GM12878 (cell line): Measurements from ENCODE around the gene LRCH4. TPM values are rescaled to one million over a fixed set of nuclear protein-coding genes. Genes with fewer than 3 reads are reported as not detected.

Source experiments
- ATAC-seq: fragments of 200-7000 bp; cut with Tn5 transposase; 3 replicates; pipeline ENCODE4 v1.9.1; 2020; ENCODE audit warnings: mild to moderate bottlenecking, moderate library complexity
- BruUV-seq: library from RNA; stranded (reverse); fragments of 400-500 nt; replicated peaks from 2 replicates; lab custom pipeline; 2021; lab: Mats Ljungman, UMichigan
- CTCF ChIA-PET: fragments of 300-600 bp; sonication (Branson Sonifier 250); formaldehyde crosslinking; extraction: SDS; loops from one replicate; lab custom pipeline; 2021; ENCODE audit warnings: inconsistent platforms; lab: Yijun Ruan, JAX
- POLR2A ChIA-PET: fragments of 350-600 bp; formaldehyde crosslinking; extraction: SDS; loops from one replicate; lab custom pipeline; 2021; ENCODE audit warnings: inconsistent platforms; lab: Charles Lee
- RAD21 ChIA-PET: fragments of 300-600 bp; sonication (Branson Sonifier 250); formaldehyde crosslinking; loops from one replicate; lab custom pipeline; 2023; ENCODE audit warnings: antibody characterized with exemption; ENCODE audit not compliant: unreplicated experiment; lab: Charles Lee
- SMC1A ChIA-PET: fragments of 300-600 bp; sonication (Branson Sonifier 250); formaldehyde crosslinking; loops from one replicate; lab custom pipeline; 2023; ENCODE audit not compliant: unreplicated experiment, uncharacterized antibody; lab: Charles Lee
- DNase-seq: peaks from one replicate; pipeline ENCODE4 v3.0.0-alpha.2; 2011; ENCODE audit warnings: low read depth, low spot score
- FAIRE-seq: peaks from 3 replicates; lab custom pipeline; 2011; peaks lifted over from hg19 to GRCh38; lab: Jason Lieb, UNC
- H2AFZ ChIP-seq: 2 replicates; pipeline ENCODE4 v1.6.0; 2011; ENCODE audit warnings: low read depth, low read length, control low read depth; ENCODE audit not compliant: control insufficient read depth
- H3K27ac ChIP-seq: 2 replicates; pipeline ENCODE4 v1.5.1; 2011; ENCODE audit warnings: control low read depth; ENCODE audit not compliant: control insufficient read depth, insufficient read depth
- H3K27me3 ChIP-seq, 2 experiments: replicated peaks in 1 of 2; 2 replicates each; pipeline versions ENCODE4 v1.6.0 to v1.6.1; 2011; ENCODE audit warnings: low read length in 1 of 2; ENCODE audit not compliant: control insufficient read depth in 2 of 2, insufficient read depth in 2 of 2
- H3K36me3 ChIP-seq, 2 experiments: 2 replicates each; pipeline ENCODE4 v1.5.1; 2011; ENCODE audit warnings: low read length in 1 of 2; ENCODE audit not compliant: control insufficient read depth in 2 of 2, insufficient read depth in 2 of 2
- H3K4me1 ChIP-seq: 2 replicates; pipeline ENCODE4 v1.6.1; 2011; ENCODE audit warnings: mild to moderate bottlenecking, low read length, moderate library complexity, mixed read lengths; ENCODE audit not compliant: control insufficient read depth, insufficient read depth
- H3K4me2 ChIP-seq: 2 replicates; pipeline ENCODE4 v1.6.0; 2011; ENCODE audit warnings: control low read depth; ENCODE audit not compliant: control insufficient read depth, insufficient read depth
- H3K4me3 ChIP-seq: fragments of 200-600 bp; sonication (generic); 2 replicates; pipeline ENCODE4 v1.5.1; 2016
- H3K79me2 ChIP-seq: 2 replicates; pipeline ENCODE4 v1.6.0; 2011; ENCODE audit warnings: low read length; ENCODE audit not compliant: control insufficient read depth, insufficient read depth
- H3K9ac ChIP-seq: 2 replicates; pipeline ENCODE4 v1.8.0; 2011; ENCODE audit warnings: low read length, control low read depth, mixed read lengths; ENCODE audit not compliant: control insufficient read depth, insufficient read depth
- H3K9me3 ChIP-seq: replicated peaks from 3 replicates; pipeline ENCODE4 v1.5.1; 2011; ENCODE audit warnings: mild to moderate bottlenecking, low read length; ENCODE audit not compliant: control insufficient read depth, insufficient read depth
- H4K20me1 ChIP-seq: 2 replicates; pipeline ENCODE4 v1.6.0; 2011; ENCODE audit not compliant: control insufficient read depth, insufficient read depth
- CBX5 ChIP-seq: sonication (generic); IDR thresholded peaks from 2 replicates; pipeline ENCODE4 v1.6.1; 2016; ENCODE audit warnings: low read depth, moderate library complexity, mild to moderate bottlenecking, inconsistent platforms
- EED ChIP-seq: sonication (generic); IDR thresholded peaks from 2 replicates; pipeline ENCODE4 v1.6.1; 2016; ENCODE audit warnings: antibody characterized with exemption, low read depth
- NBN ChIP-seq: fragments of 450-650 bp; IDR thresholded peaks from 2 replicates; pipeline ENCODE4 v1.6.1; 2016
- NFYA ChIP-seq: IDR thresholded peaks from 2 replicates; pipeline ENCODE4 v1.6.1; 2011; ENCODE audit warnings: low read depth, mild to moderate bottlenecking, low read length, improper control_type of control experiment, borderline replicate concordance
- NR2C1 ChIP-seq: fragments of 450-650 bp; IDR thresholded peaks from 2 replicates; pipeline ENCODE4 v1.6.1; 2017; ENCODE audit warnings: antibody characterized with exemption, mild to moderate bottlenecking, moderate library complexity
- RAD21 ChIP-seq: IDR thresholded peaks from 2 replicates; pipeline ENCODE4 v1.6.1; 2011; ENCODE audit warnings: mild to moderate bottlenecking, low read depth, low read length, moderate library complexity; ENCODE audit not compliant: insufficient read depth
- SMC3 ChIP-seq: IDR thresholded peaks from 2 replicates; pipeline ENCODE4 v1.6.1; 2011; ENCODE audit warnings: low read length, improper control_type of control experiment, borderline replicate concordance
- SUZ12 ChIP-seq: fragments of 200-600 bp; sonication (generic); IDR thresholded peaks from one replicate; pipeline ENCODE4 v1.6.1; 2018; ENCODE audit warnings: antibody characterized with exemption, mild to moderate bottlenecking; ENCODE audit not compliant: unreplicated experiment
- ZZZ3 ChIP-seq: IDR thresholded peaks from 2 replicates; pipeline ENCODE4 v1.6.1; 2011; ENCODE audit warnings: low read depth; ENCODE audit not compliant: control insufficient read depth, insufficient read length
- WGBS: methylation state at CpG from one replicate; pipeline ENCODE4 v1.1.6; 2016; ENCODE audit warnings: low lambda C conversion rate; ENCODE audit not compliant: insufficient replicate concordance, insufficient coverage; ENCODE audit errors: missing lambda C conversion rate; 5-methylcytosine and 5-hydroxymethylcytosine counted together
- in situ Hi-C: fragments of 300-500 bp; cut with MboI; formaldehyde crosslinking; loops from 9 replicates; pipeline ENCODE4 v1.14.3; 2018; ENCODE audit warnings: mixed read lengths
- intact Hi-C: fragments of 100-400 bp; cut with micrococcal nuclease; formaldehyde crosslinking; loops from one replicate; pipeline ENCODE4 v1.14.2; 2022; ENCODE audit not compliant: unreplicated experiment
- polyA plus RNA-seq, 11 experiments: library from polyadenylated mRNA; depleted of rRNA in 4 of 11; unstranded in 6 of 11; stranded (reverse) in 5 of 11; fragments of >200 nt; fragmentation: Nextera tagmentation in 4 of 11; fragmentation: Illumina TruSeq in 1 of 11; extraction: Ambion mirVana in 4 of 11; extraction: Trizol in 1 of 11; gene quantifications; 1 replicate in 1 of 11; 2 replicates in 10 of 11; pipeline versions ENCODE4 v1.2.1 to v1.2.3, GENCODE V29; 2011 to 2016; ENCODE audit warnings: inconsistent platforms in 2 of 11, missing spikeins in 2 of 11, low read depth in 1 of 11
- total RNA-seq, 4 experiments: library from RNA; depleted of rRNA in 3 of 4; stranded (reverse); fragments of >200 nt in 3 of 4; fragmentation: Illumina TruSeq in 1 of 4; extraction: Trizol in 1 of 4; gene quantifications; 2 replicates each; pipeline versions ENCODE4 v1.2.1 to v1.2.3, GENCODE V29; 2013 to 2021
- TF ChIP-seq, protein P1 (sequence below), 3 experiments: IDR thresholded peaks in 2 of 3; conservative IDR thresholded peaks in 1 of 3; 2 replicates each; pipeline ENCODE4 v1.5.1; 2011; ENCODE audit warnings: low read depth in 3 of 3, low read length in 3 of 3, mild to moderate bottlenecking in 3 of 3, control low read depth in 2 of 3, moderate library complexity in 2 of 3, inconsistent platforms in 1 of 3, mixed read lengths in 1 of 3; ENCODE audit not compliant: control insufficient read depth in 2 of 3, insufficient read depth in 1 of 3; ENCODE audit errors: extremely low read depth in 1 of 3
- TF ChIP-seq, protein P2 (sequence below): fragments of 450-650 bp; IDR thresholded peaks from 2 replicates; pipeline ENCODE4 v1.6.1; 2017; ENCODE audit warnings: mild to moderate bottlenecking
- TF ChIP-seq, protein P3 (sequence below): fragments of 450-650 bp; IDR thresholded peaks from 2 replicates; pipeline ENCODE4 v1.6.1; 2017; ENCODE audit warnings: mild to moderate bottlenecking, low read depth, inconsistent platforms; ENCODE audit not compliant: poor library complexity, severe bottlenecking

LRCH4 gene
- total and polyA plus RNA-seq, 10 of the 15 experiments (the other 5 are each of a cell fraction or from before 2014, with no cell fraction given) = 0.58 to 96.7 (median 28.4) TPM

DNA sequence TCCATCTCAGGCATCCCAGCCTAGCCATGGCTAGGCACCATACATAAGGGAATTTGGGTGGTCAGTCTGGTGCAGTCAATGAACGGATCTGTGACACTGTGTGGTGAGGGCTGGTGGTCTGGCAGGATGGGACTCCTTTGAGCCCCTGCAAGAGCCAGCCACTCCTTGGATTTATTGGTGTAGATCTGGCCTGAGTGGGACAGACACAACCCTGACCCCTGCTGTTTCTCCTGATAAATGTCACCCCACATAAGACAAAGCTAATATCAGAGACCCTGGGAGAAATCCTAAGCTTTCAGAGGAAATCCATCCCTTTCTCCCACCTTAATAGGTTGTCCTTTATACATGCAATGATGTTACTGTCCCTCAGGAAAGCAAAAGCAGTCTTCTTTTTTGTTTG is 2.5 kb upstream of the LRCH4 start (continued):
- TF ChIP-seq, protein P1, sequence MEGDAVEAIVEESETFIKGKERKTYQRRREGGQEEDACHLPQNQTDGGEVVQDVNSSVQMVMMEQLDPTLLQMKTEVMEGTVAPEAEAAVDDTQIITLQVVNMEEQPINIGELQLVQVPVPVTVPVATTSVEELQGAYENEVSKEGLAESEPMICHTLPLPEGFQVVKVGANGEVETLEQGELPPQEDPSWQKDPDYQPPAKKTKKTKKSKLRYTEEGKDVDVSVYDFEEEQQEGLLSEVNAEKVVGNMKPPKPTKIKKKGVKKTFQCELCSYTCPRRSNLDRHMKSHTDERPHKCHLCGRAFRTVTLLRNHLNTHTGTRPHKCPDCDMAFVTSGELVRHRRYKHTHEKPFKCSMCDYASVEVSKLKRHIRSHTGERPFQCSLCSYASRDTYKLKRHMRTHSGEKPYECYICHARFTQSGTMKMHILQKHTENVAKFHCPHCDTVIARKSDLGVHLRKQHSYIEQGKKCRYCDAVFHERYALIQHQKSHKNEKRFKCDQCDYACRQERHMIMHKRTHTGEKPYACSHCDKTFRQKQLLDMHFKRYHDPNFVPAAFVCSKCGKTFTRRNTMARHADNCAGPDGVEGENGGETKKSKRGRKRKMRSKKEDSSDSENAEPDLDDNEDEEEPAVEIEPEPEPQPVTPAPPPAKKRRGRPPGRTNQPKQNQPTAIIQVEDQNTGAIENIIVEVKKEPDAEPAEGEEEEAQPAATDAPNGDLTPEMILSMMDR (IDR thresholded peaks at IDR 0.05 in 2 of 3, conservative IDR thresholded peaks at IDR 0.05 in 1 of 3; ENCODE audit: control insufficient read depth in 2 of 3, extremely low read depth in 1 of 3, insufficient read depth in 1 of 3, low read depth in 3 of 3, low read length in 3 of 3) = peak; percentile 38 to 59 (median 48); a peak in 5 of 6 replicates
- TF ChIP-seq RAD21 (peak; percentile 48), NR2C1 (no peak), SMC3 (peak; percentile 51; the same call in 1 of the 2 replicates)
- TF ChIP-seq, all 136 proteins: peak for 3

DNA sequence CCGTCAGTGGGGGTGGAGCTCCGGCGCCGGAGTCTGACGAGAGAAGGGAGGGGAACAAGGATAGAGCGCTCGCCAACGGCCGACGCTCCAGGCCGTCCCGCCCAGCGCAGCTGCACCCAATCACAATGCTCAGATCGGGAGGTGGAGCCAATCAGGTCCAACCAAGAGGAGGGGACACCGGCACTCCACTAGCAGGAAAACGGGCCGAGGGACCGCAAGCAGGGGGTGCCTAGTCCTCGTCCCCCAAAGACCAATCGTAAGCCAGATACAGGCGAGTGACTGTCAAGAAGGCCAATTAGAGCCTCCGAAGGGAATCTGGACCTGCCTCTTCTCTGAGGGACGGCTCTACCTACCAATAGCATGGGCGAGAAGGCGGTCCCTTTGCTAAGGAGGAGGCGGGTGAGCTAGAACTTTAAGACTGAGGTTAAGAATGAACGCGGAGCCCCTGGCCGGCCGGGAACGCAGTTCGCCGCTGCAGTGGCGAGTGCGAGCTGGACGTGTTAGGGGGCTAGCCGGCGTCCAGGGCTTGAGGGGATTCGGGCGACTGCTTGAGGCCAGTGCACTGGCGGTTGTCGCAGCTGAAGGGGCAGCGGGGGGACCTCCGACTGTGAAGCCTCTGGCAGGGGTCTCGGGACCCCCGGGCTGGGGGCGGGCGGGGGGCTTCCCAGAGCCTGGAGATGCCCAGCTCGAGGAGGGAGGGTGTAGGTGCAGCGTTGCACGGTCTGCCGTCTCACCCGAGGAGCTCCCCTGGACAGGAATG is 517 bp upstream of the LRCH4 start, which contains the start of gene FBXO24:
FBXO24 (plus strand) TSS at position 63 of the 760 bp plus-strand sequence; CDS start at position 361, 298 bp downstream.
- Histone ChIP-seq H3K4me1 (peaks cover 24% of the 10 kb centered on the region), H3K79me2 (peaks cover 32% of the 10 kb centered on the region), H3K27ac (peak within 1 kb of the TSS; percentile 88), H4K20me1 (no peaks in the 10 kb centered on the region), H3K9me3 (no peaks in the 10 kb centered on the region), H3K27me3 (no peaks in the 10 kb centered on the region), H3K9ac (peak within 1 kb of the TSS; percentile 86), H3K4me2 (peak within 1 kb of the TSS; percentile 99), H3K36me3 (peaks cover 1 to 4% of the 10 kb centered on the region in 2 experiments), H3K4me3 (peak within 1 kb of the TSS; percentile 83), H2AFZ (peak within 1 kb of the TSS; percentile 95)
- WGBS = 1% methylated on average over 52 of the region's 53 CpGs
- DNase-seq (peak; percentile 100), FAIRE-seq (peak; percentile 100), ATAC-seq (peak; percentile 90)
- in situ Hi-C loops (no loop called here), intact Hi-C loops (loop anchor here (1.0 kb wide), 1 partner anchor 105 kb away; no protein-coding TSS in a partner anchor)
- ChIA-PET CTCF (interaction anchor here (0.9 to 11.6 kb wide), 14 partner anchors 15 to 606 kb away, joined by 3 to 190 read pairs (median 5); partner anchors contain the start of genes GIGYF1, MOSPD3, POP7 and PPP1R35), POLR2A (interaction anchor here (0.5 to 4.3 kb wide), 26 partner anchors 9 to 504 kb away, joined by 3 to 47 read pairs (median 4); partner anchors contain the start of genes AGFG2, GNB2, MOSPD3 and POP7), SMC1A (interaction anchor here (0.6 to 4.6 kb wide), 17 partner anchors 10 to 139 kb away, joined by 3 to 19 read pairs (median 4); partner anchors contain the start of genes AGFG2, MOSPD3 and POP7), RAD21 (interaction anchor here (0.8 to 4.2 kb wide), 21 partner anchors 15 to 266 kb away, joined by 3 to 21 read pairs (median 5); partner anchors contain the start of genes AGFG2, GIGYF1, MOSPD3 and POP7)
- no TSS peak for BruUV-seq
- TF ChIP-seq ZZZ3 (no peak), NBN (no peak; the same call in 1 of the 2 replicates), CBX5 (no peak), NFYA (peak; percentile 93), SUZ12 (no peak), EED (no peak)
- TF ChIP-seq, protein P2, sequence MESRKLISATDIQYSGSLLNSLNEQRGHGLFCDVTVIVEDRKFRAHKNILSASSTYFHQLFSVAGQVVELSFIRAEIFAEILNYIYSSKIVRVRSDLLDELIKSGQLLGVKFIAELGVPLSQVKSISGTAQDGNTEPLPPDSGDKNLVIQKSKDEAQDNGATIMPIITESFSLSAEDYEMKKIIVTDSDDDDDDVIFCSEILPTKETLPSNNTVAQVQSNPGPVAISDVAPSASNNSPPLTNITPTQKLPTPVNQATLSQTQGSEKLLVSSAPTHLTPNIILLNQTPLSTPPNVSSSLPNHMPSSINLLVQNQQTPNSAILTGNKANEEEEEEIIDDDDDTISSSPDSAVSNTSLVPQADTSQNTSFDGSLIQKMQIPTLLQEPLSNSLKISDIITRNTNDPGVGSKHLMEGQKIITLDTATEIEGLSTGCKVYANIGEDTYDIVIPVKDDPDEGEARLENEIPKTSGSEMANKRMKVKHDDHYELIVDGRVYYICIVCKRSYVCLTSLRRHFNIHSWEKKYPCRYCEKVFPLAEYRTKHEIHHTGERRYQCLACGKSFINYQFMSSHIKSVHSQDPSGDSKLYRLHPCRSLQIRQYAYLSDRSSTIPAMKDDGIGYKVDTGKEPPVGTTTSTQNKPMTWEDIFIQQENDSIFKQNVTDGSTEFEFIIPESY = peak; percentile 23; the same call in 1 of the 2 replicates
- TF ChIP-seq, protein P3, sequence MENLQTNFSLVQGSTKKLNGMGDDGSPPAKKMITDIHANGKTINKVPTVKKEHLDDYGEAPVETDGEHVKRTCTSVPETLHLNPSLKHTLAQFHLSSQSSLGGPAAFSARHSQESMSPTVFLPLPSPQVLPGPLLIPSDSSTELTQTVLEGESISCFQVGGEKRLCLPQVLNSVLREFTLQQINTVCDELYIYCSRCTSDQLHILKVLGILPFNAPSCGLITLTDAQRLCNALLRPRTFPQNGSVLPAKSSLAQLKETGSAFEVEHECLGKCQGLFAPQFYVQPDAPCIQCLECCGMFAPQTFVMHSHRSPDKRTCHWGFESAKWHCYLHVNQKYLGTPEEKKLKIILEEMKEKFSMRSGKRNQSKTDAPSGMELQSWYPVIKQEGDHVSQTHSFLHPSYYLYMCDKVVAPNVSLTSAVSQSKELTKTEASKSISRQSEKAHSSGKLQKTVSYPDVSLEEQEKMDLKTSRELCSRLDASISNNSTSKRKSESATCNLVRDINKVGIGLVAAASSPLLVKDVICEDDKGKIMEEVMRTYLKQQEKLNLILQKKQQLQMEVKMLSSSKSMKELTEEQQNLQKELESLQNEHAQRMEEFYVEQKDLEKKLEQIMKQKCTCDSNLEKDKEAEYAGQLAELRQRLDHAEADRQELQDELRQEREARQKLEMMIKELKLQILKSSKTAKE = peak; percentile 99
